GM19193 (cell line): ENCODE data around the gene AAK1.
A peak's percentile ranks its signal among the peaks of the same experiment; 100 is the strongest.

Experiments used
- POLR2A ChIP-seq: IDR thresholded peaks from 4 replicates; pipeline ENCODE4 v1.6.1; 2011; ENCODE audit not compliant: insufficient read depth, insufficient read length; ENCODE audit errors: extremely low read depth

Gene AAK1

GRCh38 chr2:69665152-69665551, 21.6 kb upstream of the AAK1 start:
- TF ChIP-seq POLR2A: no peak

- no peak for TF ChIP-seq POLR2A
Measured at GRCh38 chr2:69663860-69664259, 20.3 kb upstream of the AAK1 start.

- TF ChIP-seq POLR2A: no peak
Measured at GRCh38 chr2:69660637-69661036, 17.1 kb upstream of the AAK1 start.

- no peak for TF ChIP-seq POLR2A
Measured at GRCh38 chr2:69659941-69660483, 16.5 kb upstream of the AAK1 start.

GRCh38 chr2:69659349-69659748, 15.8 kb upstream of the AAK1 start:
- TF ChIP-seq POLR2A: no peak

GRCh38 chr2:69652206-69652605, 8.7 kb upstream of the AAK1 start:
- no peak for TF ChIP-seq POLR2A

- no peak for TF ChIP-seq POLR2A
Measured at GRCh38 chr2:69646714-69647113, 3.2 kb upstream of the AAK1 start.

- TF ChIP-seq POLR2A: no peak
Measured at GRCh38 chr2:69645921-69646320, 2.4 kb upstream of the AAK1 start.

GRCh38 chr2:69645031-69645431, 1.5 kb upstream of the AAK1 start:
- TF ChIP-seq POLR2A: no peak

- TF ChIP-seq POLR2A: peak; percentile 25
Measured at GRCh38 chr2:69644506-69644979, 1.0 kb upstream of the AAK1 start.

- no peak for TF ChIP-seq POLR2A
Measured at GRCh38 chr2:69642709-69643601, 584 bp downstream of the AAK1 start.

- no peak for TF ChIP-seq POLR2A
Measured at GRCh38 chr2:69641887-69642708, 1.4 kb downstream of the AAK1 start.

- TF ChIP-seq POLR2A: no peak
Measured at GRCh38 chr2:69641471-69641870, 2.1 kb downstream of the AAK1 start.

GRCh38 chr2:69639266-69639665, 4.3 kb downstream of the AAK1 start:
- TF ChIP-seq POLR2A: no peak

GRCh38 chr2:69638630-69639029, 4.9 kb downstream of the AAK1 start:
- TF ChIP-seq POLR2A: no peak
